Measurements from ENCODE around the gene ZSWIM1. TPM values are rescaled to one million over a fixed set of nuclear protein-coding genes. Genes with fewer than 3 reads are reported as not detected.
"Not testable (repeated sequence)": the region's sequence is repeated elsewhere in the genome, so short reads cannot be mapped to it uniquely, and the experiment has no call there.

The ZSWIM1 gene
- total RNA-seq, 4 donors from 2014 or later = 9.7 to 18.4 (median 15.0) TPM

GRCh38 chr20:45897692-45898091 lies 16.7 kb downstream of the ZSWIM1 start:
- Histone ChIP-seq H3K27ac (no peak overlapping the region), H3K4me3 (no peak overlapping the region), H3K9me3 (no peaks in the 10 kb centered on the region), H3K4me1 (peaks cover 7% of the 10 kb centered on the region), H3K27me3 (no peaks in the 10 kb centered on the region), H3K36me3 (peaks cover 92% of the 10 kb centered on the region)
- WGBS = 90% methylated on average over 7 of the region's 7 CpGs
- DNase-seq (ENCODE audit: low spot score in 2 of 2) = no peak
- TF ChIP-seq, protein P1, sequence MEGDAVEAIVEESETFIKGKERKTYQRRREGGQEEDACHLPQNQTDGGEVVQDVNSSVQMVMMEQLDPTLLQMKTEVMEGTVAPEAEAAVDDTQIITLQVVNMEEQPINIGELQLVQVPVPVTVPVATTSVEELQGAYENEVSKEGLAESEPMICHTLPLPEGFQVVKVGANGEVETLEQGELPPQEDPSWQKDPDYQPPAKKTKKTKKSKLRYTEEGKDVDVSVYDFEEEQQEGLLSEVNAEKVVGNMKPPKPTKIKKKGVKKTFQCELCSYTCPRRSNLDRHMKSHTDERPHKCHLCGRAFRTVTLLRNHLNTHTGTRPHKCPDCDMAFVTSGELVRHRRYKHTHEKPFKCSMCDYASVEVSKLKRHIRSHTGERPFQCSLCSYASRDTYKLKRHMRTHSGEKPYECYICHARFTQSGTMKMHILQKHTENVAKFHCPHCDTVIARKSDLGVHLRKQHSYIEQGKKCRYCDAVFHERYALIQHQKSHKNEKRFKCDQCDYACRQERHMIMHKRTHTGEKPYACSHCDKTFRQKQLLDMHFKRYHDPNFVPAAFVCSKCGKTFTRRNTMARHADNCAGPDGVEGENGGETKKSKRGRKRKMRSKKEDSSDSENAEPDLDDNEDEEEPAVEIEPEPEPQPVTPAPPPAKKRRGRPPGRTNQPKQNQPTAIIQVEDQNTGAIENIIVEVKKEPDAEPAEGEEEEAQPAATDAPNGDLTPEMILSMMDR (IDR thresholded peaks at IDR 0.05) = no peak
- no peak for TF ChIP-seq EP300 (IDR thresholded peaks at IDR 0.05)
- no peak for TF ChIP-seq POLR2A (IDR thresholded peaks at IDR 0.05)
- no peak for TF ChIP-seq POLR2AphosphoS5 (IDR thresholded peaks at IDR 0.05)

GRCh38 chr20:45898285-45898684 lies 17.3 kb downstream of the ZSWIM1 start:
- Histone ChIP-seq H3K4me3 (no peak overlapping the region), H3K27me3 (no peaks in the 10 kb centered on the region), H3K27ac (no peak overlapping the region), H3K36me3 (peaks cover 90% of the 10 kb centered on the region), H3K4me1 (peaks cover 1% of the 10 kb centered on the region), H3K9me3 (no peaks in the 10 kb centered on the region)
- 92% methylated on average over 12 of the region's 12 CpGs for WGBS
- DNase-seq (ENCODE audit: low spot score in 2 of 2) = no peak
- TF ChIP-seq POLR2AphosphoS5 (IDR thresholded peaks at IDR 0.05) (no peak), POLR2A (IDR thresholded peaks at IDR 0.05) (no peak), EP300 (IDR thresholded peaks at IDR 0.05) (no peak)

- H3K9me3 ChIP-seq = no peaks in the 10 kb centered on the region
- TF ChIP-seq EP300 (IDR thresholded peaks at IDR 0.05) (no peak), POLR2A (IDR thresholded peaks at IDR 0.05) (no peak), POLR2AphosphoS5 (IDR thresholded peaks at IDR 0.05) (no peak)
- TF ChIP-seq, protein P1 (IDR thresholded peaks at IDR 0.05) = no peak
- no peaks in the 10 kb centered on the region for H3K4me1 ChIP-seq
- H3K27ac ChIP-seq = no peak overlapping the region
- peaks cover 86% of the 10 kb centered on the region for H3K36me3 ChIP-seq
- H3K27me3 ChIP-seq = no peaks in the 10 kb centered on the region
- WGBS = 81% methylated on average over 11 of the region's 13 CpGs
- DNase-seq (ENCODE audit: low spot score in 2 of 2) = no peak
- no peak overlapping the region for H3K4me3 ChIP-seq
Measured at GRCh38 chr20:45899046-45899835, 18.2 kb downstream of the ZSWIM1 start.

DNA sequence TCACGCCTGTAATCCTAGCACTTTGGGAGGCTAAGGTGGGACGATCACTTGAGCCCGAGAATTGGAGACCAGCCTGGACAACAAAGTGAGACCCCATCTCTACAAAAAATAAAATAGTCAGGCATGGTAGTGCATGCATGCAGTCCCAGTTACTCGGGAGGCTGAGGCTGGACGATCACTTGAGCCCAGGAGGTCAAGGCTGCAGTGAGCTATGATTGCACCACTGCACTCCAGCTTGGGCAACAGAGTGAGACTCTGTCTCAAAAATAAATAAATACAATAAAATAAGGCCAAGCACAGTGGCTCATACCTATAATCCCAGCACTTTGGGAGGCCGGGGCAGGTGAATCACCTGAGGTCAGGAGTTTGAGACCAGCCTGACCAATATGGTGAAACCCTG lies 20.3 kb downstream of the ZSWIM1 start:
- not testable (repeated sequence) for DNase-seq (ENCODE audit: low spot score in 2 of 2); H3K4me3 ChIP-seq; H3K4me1 ChIP-seq; H3K27ac ChIP-seq; H3K27me3 ChIP-seq; H3K9me3 ChIP-seq
- whole genome bisulfite sequencing = 87% methylated on average over 6 of the region's 6 CpGs
- peaks cover 87% of the 10 kb centered on the region for H3K36me3 ChIP-seq

GRCh38 chr20:45902199-45902701 lies 21.2 kb downstream of the ZSWIM1 start:
- Histone ChIP-seq H3K27me3 (no peaks in the 10 kb centered on the region), H3K36me3 (peaks cover 86% of the 10 kb centered on the region), H3K4me3 (no peak overlapping the region), H3K9me3 (no peaks in the 10 kb centered on the region), H3K27ac (no peak overlapping the region), H3K4me1 (no peaks in the 10 kb centered on the region)
- TF ChIP-seq POLR2A (IDR thresholded peaks at IDR 0.05) (no peak), EP300 (IDR thresholded peaks at IDR 0.05) (no peak), POLR2AphosphoS5 (IDR thresholded peaks at IDR 0.05) (no peak)
- TF ChIP-seq, protein P1 (IDR thresholded peaks at IDR 0.05) = no peak
- no peak for DNase-seq (ENCODE audit: low spot score in 2 of 2)
- WGBS = 94% methylated on average over 13 of the region's 14 CpGs

- H3K27ac ChIP-seq = no peak overlapping the region
- H3K4me1 ChIP-seq = peaks cover 5% of the 10 kb centered on the region
- no peak for DNase-seq (ENCODE audit: low spot score in 2 of 2)
- H3K9me3 ChIP-seq = no peaks in the 10 kb centered on the region
- TF ChIP-seq, protein P1 (IDR thresholded peaks at IDR 0.05) = no peak
- TF ChIP-seq EP300 (IDR thresholded peaks at IDR 0.05) = no peak
- TF ChIP-seq POLR2A (IDR thresholded peaks at IDR 0.05) = no peak
- no peak for TF ChIP-seq POLR2AphosphoS5 (IDR thresholded peaks at IDR 0.05)
- peaks cover 78% of the 10 kb centered on the region for H3K36me3 ChIP-seq
- WGBS = 87% methylated on average over 13 of the region's 16 CpGs
- H3K4me3 ChIP-seq = no peak overlapping the region
- H3K27me3 ChIP-seq = no peaks in the 10 kb centered on the region
Measured at GRCh38 chr20:45904583-45905504, 23.8 kb downstream of the ZSWIM1 start.

All from suprapubic skin (tissue), 4 donors.